ENCODE data around the gene DCHS2.
"Not testable (repeated sequence)": the region's sequence is repeated elsewhere in the genome, so short reads cannot be mapped to it uniquely, and the experiment has no call there.

DCHS2 gene

GRCh38 chr4:154313004-154313585, 178.5 kb downstream of the DCHS2 start:
- DNase-seq = no peak

- no peak for DNase-seq
Observed at GRCh38 chr4:154312246-154312645, 179.4 kb downstream of the DCHS2 start.

DNA sequence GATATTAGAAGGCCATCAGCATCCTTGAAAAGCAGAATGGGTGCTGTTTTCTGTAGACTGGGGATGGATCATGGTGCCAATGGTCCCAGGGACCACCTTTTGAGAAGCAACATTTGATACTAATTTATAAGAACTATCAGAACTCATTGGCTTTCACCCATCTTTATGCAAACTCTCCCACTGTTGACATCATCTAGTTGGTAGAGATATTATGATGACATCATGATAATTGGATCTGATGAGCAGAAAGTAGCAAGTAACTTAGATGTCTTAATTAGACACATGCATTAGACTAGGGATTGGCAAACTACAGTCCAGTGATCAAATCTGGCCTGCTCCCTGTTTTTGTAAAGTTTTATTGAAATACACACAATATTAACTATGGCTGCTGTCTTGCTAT, 181.0 kb downstream of the DCHS2 start:
- DNase-seq = no peak

DNA sequence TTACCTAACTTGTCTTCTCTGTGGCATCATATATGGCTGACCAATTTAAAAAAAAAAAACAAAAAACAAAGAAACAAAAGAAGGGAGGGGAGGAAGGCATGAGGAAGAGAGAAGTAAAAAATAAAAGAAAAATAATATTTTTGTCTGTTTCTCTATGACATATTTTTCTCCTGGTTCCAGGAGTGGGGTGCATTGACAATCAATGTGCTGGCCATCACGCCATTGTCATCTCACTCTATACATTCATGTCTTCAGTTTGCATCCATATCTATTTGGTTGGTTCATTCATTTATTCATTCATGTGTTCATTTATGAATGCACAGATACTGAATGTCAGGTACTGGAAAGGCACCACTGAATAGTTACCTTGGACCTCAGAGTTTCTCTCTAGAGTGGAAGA, 183.4 kb downstream of the DCHS2 start:
- DNase-seq = no peak

GRCh38 chr4:154307451-154307850, 184.1 kb downstream of the DCHS2 start:
- DNase-seq = no peak

DNA sequence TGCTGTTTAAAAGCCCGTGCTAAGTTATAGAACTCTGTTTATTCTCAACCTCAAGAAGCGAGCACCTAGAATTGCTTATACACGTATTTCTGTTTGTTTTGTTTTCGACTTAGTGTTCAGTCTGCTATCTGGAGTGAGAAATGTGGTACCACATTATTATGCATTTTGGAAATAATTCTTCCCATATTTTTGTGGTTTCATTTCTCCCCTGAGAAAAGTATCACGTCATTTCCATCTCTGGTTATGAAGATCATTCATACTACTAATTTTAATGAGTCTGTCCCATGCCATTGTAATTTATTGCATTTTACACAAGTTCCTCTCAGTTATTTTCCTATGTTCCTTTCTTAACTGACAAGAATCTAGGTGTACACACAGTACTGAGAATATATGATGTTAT, 186.0 kb downstream of the DCHS2 start:
- no peak for DNase-seq

DNA sequence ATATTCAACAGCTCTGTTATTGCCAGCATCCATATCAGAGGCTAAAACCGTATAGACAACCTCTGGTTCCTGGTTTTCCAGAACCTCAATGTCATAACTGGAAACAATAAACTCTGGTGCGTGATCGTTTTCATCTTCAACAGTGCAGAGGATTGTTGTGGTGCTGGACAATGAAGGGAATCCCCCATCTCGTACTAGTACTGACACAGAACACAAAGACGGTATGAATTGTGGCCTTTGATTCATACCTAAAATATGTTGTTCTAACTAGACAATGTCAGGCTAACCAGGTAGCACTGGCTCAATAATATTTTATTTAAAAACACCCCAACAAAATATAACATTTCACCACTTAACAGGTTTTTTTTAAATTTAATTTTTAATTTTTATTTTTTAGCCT, 186.9 kb downstream of the DCHS2 start:
- DNase-seq = no peak

DNA sequence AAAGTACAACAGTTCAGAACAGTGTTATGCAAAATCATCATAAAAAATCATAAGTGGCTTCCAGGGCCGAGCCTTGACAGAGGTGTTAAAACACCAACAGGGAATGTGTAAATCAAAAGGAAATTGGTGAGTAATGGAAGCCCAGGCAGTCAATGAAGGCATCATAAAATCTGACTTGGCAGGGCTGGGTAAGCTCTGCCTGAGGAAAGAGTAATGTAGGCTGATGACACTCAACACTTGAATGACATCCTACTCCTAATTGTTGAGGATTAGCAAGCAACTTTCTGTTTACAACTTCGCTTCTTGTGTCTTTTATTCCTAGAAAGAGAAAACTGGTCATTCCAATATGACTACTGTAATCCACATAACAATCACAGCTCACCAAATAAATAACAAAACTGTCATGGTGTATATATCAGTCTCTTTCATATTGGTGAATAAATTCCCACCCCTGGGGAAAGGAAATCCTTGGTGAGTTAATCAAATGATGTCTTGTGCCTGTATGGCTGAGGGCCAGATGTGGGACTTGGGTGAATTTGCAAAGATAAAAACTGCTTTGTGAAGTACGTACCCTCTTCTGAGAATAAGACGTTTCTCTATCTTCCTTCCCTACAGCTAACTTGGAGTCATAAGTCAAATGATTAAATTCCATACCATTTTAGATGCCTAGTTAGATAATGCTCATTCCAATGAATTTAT, 196.8 kb downstream of the DCHS2 start:
- DNase-seq = no peak

DNA sequence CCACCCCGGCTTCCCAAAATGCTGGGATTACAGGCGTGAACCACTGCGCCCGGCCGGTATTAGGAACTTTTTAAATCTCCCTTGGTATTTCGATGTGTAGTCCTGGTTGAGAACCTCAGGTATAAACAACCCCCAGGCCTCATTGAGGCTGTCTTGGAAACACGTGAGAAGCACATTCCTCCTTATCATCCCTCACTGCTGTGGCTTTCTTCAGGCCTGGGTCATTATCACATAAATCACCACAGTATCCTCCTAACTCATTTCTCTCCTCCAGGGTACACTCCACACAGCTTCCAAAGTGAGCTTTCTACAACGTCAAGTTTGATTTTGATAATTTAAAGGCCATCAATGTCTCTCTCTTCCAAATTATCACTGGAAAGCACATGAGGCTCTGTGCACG, 198.2 kb downstream of the DCHS2 start:
- no peak for DNase-seq

DNA sequence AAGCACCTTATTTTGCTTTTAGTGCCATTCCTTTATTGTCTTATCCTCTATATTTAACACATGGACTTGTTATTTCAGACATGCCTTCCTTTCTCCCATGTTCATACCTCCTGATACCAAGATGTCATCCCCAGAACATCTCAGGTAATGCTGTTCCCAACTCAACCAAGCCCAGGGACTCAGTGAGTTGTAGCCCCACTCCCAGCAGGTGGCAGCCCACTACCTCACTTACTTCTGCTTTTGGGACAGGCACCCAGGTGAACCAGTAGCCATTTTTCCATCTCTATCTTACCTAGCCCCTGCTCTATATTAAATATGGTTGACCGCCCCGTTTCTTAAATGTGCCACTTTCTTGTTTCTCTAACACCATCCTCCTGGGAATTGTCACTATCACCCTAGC, 199.0 kb downstream of the DCHS2 start:
- DNase-seq = no peak

DNA sequence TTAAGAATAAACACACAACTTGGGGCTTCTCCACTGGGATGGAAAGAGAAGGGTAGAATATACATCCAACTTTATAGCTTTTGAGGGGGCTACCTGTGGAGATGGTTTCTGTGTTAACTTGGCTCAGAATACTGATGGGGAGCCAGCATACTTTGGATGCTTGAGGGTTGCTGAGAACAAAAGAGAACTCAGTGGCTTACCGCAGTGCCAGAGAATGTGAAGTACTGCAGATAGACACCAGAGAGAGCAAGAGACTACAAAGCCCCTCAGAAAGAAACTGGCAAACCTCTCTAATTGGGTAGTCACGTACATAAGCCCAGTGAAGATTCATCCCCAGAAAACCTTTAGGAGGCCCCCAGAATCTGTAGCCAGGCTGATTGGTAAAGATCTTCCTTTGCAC, 214.4 kb downstream of the DCHS2 start:
- DNase-seq = no peak

DNA sequence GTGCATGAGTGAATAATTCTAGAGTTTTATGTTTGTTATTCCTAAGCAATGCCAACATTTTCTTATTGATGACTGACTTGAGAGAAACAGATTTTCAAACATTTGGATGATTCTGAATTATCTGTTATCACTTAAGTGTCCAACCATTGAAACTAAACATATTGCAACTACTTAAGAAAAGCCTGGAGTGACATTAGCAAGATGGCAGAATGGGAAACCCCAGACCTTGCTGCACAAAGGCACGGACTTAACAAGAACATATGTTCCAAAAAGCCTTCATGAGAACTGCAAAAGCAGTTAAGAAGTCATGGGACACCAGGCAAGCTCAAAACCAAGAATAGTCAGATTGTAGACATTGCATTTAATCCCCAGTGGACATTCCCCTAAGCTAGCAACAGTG, 215.1 kb downstream of the DCHS2 start:
- DNase-seq = no peak

GRCh38 chr4:154254999-154255398, 236.6 kb downstream of the DCHS2 start:
- DNase-seq = no peak

DNA sequence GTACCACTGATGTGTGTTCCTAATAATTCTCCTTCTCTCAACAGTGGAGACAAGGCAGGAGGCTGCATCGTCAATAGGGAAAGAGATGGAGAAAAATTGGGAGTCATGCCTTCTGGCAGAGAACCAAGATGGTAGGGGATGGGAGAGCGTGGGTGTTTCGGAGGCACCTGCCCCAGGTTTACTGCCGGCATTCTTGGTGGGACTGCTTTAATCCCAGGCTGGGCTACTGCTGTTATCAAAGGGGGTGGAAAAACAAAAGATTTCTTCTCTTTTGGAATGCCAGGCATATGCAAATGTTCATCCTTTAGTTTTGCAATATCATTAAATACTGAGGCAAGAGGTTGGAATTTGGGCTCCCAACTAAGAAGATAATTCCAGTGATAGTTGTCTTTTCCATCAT, 257.0 kb downstream of the DCHS2 start:
- DNase-seq = no peak

GRCh38 chr4:154231806-154232478, 259.7 kb downstream of the DCHS2 start:
- DNase-seq = no peak

DNA sequence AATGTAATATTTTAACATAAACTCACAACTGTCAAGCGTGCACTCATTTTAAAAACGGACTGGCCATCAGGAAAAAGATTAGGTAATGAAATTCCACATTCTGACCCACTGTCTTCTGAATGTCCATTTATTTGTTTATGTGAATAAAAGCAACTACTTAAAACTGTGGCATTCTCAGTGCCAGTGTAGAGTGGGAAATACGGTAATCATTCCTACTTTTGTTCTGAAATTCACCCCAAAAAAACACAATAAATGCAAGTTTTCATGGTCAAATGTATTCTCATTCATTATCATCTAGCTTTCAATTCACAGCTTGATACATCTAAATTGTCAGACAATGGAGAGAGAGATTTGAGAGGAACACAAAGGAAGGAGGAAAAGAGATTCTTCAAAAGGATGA, 260.9 kb downstream of the DCHS2 start:
- no peak for DNase-seq

DNA sequence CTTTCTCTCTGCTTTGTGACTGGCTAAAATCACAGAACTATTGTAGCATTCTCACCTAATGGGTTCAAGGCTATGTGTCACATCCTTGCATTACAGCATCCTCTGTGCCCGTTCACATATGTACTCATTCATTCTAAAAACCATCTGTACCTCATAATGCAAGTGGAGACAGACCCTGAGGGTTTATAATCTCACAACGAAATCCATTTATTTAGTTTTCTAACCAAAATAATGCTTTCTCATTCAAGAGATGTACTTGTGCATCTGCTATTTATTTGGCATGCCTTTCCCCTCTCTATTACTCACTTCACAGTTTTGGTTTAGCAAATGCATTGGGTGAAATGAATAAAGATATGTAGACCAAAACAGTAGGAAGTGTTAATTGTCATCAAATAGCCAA, 261.5 kb downstream of the DCHS2 start:
- DNase-seq = no peak

GRCh38 chr4:154222875-154223274, 268.7 kb downstream of the DCHS2 start:
- DNase-seq = no peak

DNA sequence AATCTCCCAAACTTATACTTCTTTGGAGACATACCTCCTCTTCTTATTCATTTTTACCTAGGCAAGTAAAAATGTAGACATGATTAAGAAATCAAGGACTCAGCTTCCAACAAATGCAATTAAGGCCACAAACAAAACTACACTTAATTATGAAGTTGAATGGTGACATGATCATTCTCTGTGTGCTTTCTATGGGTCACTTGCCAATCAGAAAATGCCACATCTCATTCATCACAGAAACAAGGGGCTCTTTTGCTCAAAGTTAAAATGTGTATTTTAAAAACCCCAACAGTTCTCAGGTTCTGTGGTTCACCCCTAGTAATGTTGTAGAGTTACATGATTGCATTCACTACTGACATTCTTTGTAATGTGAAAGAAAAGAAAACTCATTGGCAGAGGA, 273.5 kb downstream of the DCHS2 start:
- DNase-seq = no peak

DNA sequence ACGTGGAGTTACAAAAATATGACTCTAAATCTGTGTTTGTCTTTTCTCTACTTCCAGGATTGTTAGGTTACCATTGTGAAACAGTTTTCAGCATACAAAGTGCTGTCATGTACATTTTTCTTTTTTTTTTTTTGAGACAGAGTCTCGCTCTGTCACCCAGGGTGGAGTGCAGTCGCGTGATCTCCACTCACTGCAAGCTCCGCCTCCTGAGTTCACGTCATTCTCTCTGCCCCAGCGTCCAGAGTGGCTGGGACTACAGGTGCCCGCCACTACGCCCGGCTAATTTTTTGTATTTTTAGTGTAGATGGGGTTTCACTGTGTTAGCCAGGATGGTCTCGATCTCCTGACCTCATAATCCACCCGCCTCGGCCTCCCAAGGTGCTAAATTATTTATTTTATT, 274.2 kb downstream of the DCHS2 start:
- not testable (repeated sequence) for DNase-seq

DNA sequence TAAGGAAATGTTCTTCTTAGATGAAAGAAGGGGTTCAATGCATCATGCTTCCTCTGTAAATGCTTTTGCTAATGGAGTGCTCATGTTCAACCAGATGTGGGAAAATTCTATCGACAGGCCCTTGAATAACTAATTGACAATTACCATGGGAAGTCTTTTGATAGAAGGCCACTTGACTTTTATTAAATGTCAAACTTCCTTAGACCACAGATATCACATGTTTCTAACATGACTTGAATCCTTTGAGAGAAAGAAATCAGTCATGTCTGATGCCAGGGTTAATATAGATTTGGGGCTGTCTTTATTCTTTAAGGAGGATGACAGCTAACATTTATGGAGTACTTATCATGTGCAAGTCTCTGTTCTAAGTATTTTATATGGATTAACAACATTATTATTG, 280.1 kb downstream of the DCHS2 start:
- DNase-seq = no peak

DNA sequence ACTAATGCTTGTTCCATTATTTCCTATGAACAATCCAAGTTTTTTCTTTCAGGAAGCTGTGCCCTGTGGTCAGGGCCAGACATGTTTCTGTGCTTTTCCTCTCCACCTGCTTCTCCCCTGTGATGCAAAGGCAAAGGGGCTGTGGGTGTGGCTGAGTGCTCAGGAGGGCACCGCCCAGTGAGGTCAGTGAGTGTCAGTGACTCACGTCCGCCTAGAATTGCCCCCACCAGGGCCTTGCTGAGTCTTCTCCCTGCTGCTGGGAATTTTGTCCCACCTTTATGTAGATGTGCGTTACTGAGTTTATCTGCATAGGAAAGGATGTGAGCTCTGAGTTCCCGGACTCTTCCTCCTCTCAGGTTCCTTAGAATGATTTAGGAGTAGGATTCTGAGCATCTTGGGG, 283.2 kb downstream of the DCHS2 start:
- DNase-seq = no peak

GRCh38 chr4:154205471-154205870, 286.1 kb downstream of the DCHS2 start:
- DNase-seq = no peak

DNA sequence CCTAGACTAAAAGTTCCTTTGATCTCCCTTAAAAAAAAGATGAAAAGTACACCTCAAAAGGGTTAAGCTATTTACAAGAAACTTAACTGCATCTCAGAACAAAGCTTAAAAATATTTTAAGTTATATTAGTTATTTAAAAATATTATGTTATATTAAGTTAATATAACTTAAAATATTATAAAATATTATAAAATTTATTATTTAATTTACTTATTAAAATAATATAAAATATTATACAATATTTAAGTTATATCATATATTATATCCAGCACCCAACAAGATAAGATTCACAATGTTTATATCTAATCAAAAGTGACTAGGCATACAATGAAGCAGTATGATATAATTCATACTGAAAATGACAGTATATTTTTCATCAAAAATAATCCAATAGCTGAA, 296.9 kb downstream of the DCHS2 start:
- DNase-seq = no peak

- DNase-seq = no peak
Observed at GRCh38 chr4:154192585-154192984, 299.0 kb downstream of the DCHS2 start.
